Endothelial cell of umbilical vein (primary cell): ENCODE results near the gene TRIM7. TPM values are rescaled to one million over a fixed set of nuclear protein-coding genes. Genes with fewer than 3 reads are reported as not detected.

Experiments
- BruUV-seq: library from RNA; stranded (reverse); fragments of 400-500 nt; replicated peaks from 2 replicates; lab custom pipeline; 2021; lab: Mats Ljungman, UMichigan
- CTCF ChIA-PET: fragments of 300-600, 350-600 bp; sonication (Branson Sonifier 250); formaldehyde crosslinking; loops from one replicate; lab custom pipeline; 2021; ENCODE audit warnings: antibody characterized with exemption, inconsistent platforms; lab: Charles Lee
- POLR2A ChIA-PET: fragments of 300-600, 350-600 bp; sonication (Branson Sonifier 250); formaldehyde crosslinking; loops from one replicate; lab custom pipeline; 2021; ENCODE audit warnings: antibody characterized with exemption, inconsistent platforms; lab: Charles Lee
- DNase-seq: peaks from one replicate; pipeline ENCODE4 v3.0.0-alpha.2; 2011; ENCODE audit warnings: low read depth, low spot score
- FAIRE-seq: peaks from 2 replicates; lab custom pipeline; 2011; peaks lifted over from hg19 to GRCh38; lab: Jason Lieb, UNC
- H2AFZ ChIP-seq: 2 replicates; pipeline ENCODE4 v1.6.0; 2012; ENCODE audit warnings: low read depth, low read length, control low read depth, inconsistent platforms
- H3K27ac ChIP-seq: 2 replicates; pipeline ENCODE4 v1.5.1; 2011; ENCODE audit warnings: low read depth, mild to moderate bottlenecking, control low read depth, low read length, moderate library complexity; ENCODE audit not compliant: insufficient read depth
- H3K27me3 ChIP-seq, 2 experiments: 2 replicates each; pipeline versions ENCODE4 v1.6.0 to v1.6.1; 2011; ENCODE audit warnings: low read length in 2 of 2, mixed read lengths in 1 of 2; ENCODE audit not compliant: control insufficient read depth in 2 of 2, insufficient read depth in 2 of 2
- H3K36me3 ChIP-seq, 2 experiments: 2 replicates in 1 of 2; 3 replicates in 1 of 2; pipeline ENCODE4 v1.5.1; 2011; ENCODE audit warnings: low read length in 2 of 2, mild to moderate bottlenecking in 1 of 2, moderate library complexity in 1 of 2; ENCODE audit not compliant: control insufficient read depth in 2 of 2, insufficient read depth in 2 of 2; ENCODE audit errors: extremely low read depth in 1 of 2
- H3K4me1 ChIP-seq: 3 replicates; pipeline ENCODE4 v1.5.1; 2011; ENCODE audit warnings: mild to moderate bottlenecking, low read length; ENCODE audit not compliant: control insufficient read depth, insufficient read depth; ENCODE audit errors: extremely low read depth
- H3K4me2 ChIP-seq: 2 replicates; pipeline ENCODE4 v1.6.1; 2011; ENCODE audit warnings: low read length, control low read depth, mixed read lengths; ENCODE audit not compliant: insufficient read depth
- H3K4me3 ChIP-seq, 3 experiments: fragments of 200-600 bp in 1 of 3; sonication (generic), shearing (Covaris generic) in 1 of 3; replicated peaks in 1 of 3; 2 replicates each; pipeline ENCODE4 v1.5.1; 2011 to 2016; ENCODE audit warnings: control low read depth in 3 of 3, low read length in 3 of 3, mild to moderate bottlenecking in 2 of 3, inconsistent platforms in 1 of 3, low read depth in 1 of 3, moderate library complexity in 1 of 3; ENCODE audit not compliant: insufficient read depth in 1 of 3
- H3K79me2 ChIP-seq: 2 replicates; pipeline ENCODE4 v1.6.0; 2012; ENCODE audit warnings: low read length, inconsistent platforms; ENCODE audit not compliant: control insufficient read depth, insufficient read depth
- H3K9ac ChIP-seq: replicated peaks from 2 replicates; pipeline ENCODE3; 2011; ENCODE audit warnings: low read length, control low read depth; ENCODE audit not compliant: insufficient read depth; ENCODE audit errors: extremely low read depth
- H3K9me1 ChIP-seq: replicated peaks from 3 replicates; pipeline ENCODE4 v1.6.0; 2011; ENCODE audit warnings: mild to moderate bottlenecking, low read length; ENCODE audit not compliant: control insufficient read depth, insufficient read depth; ENCODE audit errors: extremely low read depth
- H3K9me3 ChIP-seq: replicated peaks from 2 replicates; pipeline ENCODE4 v1.5.1; 2012; ENCODE audit warnings: low read length, inconsistent platforms; ENCODE audit not compliant: control insufficient read depth, insufficient read depth
- H4K20me1 ChIP-seq: replicated peaks from 2 replicates; pipeline ENCODE3; 2011; ENCODE audit warnings: mild to moderate bottlenecking, low read length; ENCODE audit not compliant: control insufficient read depth, insufficient read depth; ENCODE audit errors: extremely low read depth
- CTCF ChIP-seq, 2 donors: IDR thresholded peaks; 1 replicate in 1 of 2; 2 replicates in 1 of 2; pipeline ENCODE4 v1.5.1; 2011; ENCODE audit warnings: low read length in 2 of 2, mild to moderate bottlenecking in 2 of 2, moderate library complexity in 2 of 2, control low read depth in 1 of 2, inconsistent platforms in 1 of 2, low read depth in 1 of 2; ENCODE audit not compliant: insufficient read depth in 1 of 2; ENCODE audit errors: extremely low read depth in 1 of 2
- EZH2 ChIP-seq: IDR thresholded peaks from 2 replicates; pipeline ENCODE4 v1.6.1; 2012; ENCODE audit warnings: borderline replicate concordance, low read depth, mild to moderate bottlenecking, moderate library complexity, low read length, inconsistent platforms; ENCODE audit not compliant: severe bottlenecking
- FOS ChIP-seq: IDR thresholded peaks from 2 replicates; pipeline ENCODE4 v1.6.1; 2011; ENCODE audit warnings: mild to moderate bottlenecking, low read length, moderate library complexity, borderline replicate concordance; ENCODE audit not compliant: insufficient read depth
- GATA2 ChIP-seq: IDR thresholded peaks from 2 replicates; pipeline ENCODE4 v1.7.0; 2011; ENCODE audit warnings: low read depth, mild to moderate bottlenecking, moderate library complexity, mixed read lengths, low read length; ENCODE audit not compliant: insufficient read length, insufficient read depth
- JUN ChIP-seq: IDR thresholded peaks from 2 replicates; pipeline ENCODE4 v1.6.1; 2011; ENCODE audit warnings: borderline replicate concordance, low read depth; ENCODE audit not compliant: insufficient read length, insufficient read depth
- MAX ChIP-seq: IDR thresholded peaks from 2 replicates; pipeline ENCODE4 v1.6.1; 2011; ENCODE audit not compliant: insufficient read depth, insufficient read length
- MYC ChIP-seq: IDR thresholded peaks from one replicate; pipeline ENCODE4 v1.6.1; 2011; ENCODE audit warnings: mild to moderate bottlenecking, low read depth, low read length
- POLR2AphosphoS5 ChIP-seq: IDR thresholded peaks from 2 replicates; pipeline ENCODE4 v1.6.1; 2012; ENCODE audit warnings: low read depth, mild to moderate bottlenecking, control low read depth, low read length, moderate library complexity; ENCODE audit not compliant: insufficient read depth
- dilution Hi-C: fragments of 300-500 bp; cut with MboI; formaldehyde crosslinking; loops from one replicate; pipeline ENCODE4 v1.15.0; 2019; ENCODE audit warnings: low sequenced_read_pairs; ENCODE audit not compliant: extremely low pct_ligation_motif_present
- intact Hi-C: fragments of 100-400 bp; cut with micrococcal nuclease; formaldehyde crosslinking; loops from one replicate; pipeline ENCODE4 v1.10.0; 2022
- polyA plus RNA-seq, 4 experiments: library from polyadenylated mRNA; depleted of rRNA in 3 of 4; stranded (reverse) in 3 of 4; unstranded in 1 of 4; fragments of >200 nt; gene quantifications; 2 replicates each; pipeline versions ENCODE4 v1.2.1 to v1.2.3, GENCODE V29; 2011 to 2012; ENCODE audit warnings: missing spikeins in 1 of 4
- total RNA-seq: library from RNA; stranded (reverse); gene quantifications from 2 replicates; pipeline ENCODE4 v1.2.3, GENCODE V29; 2021

The TRIM7 gene
- total and polyA plus RNA-seq, 2 donors (not counting 3 experiments of a cell fraction or from before 2014, with no cell fraction given) = 2.7 to 3.4 TPM

DNA sequence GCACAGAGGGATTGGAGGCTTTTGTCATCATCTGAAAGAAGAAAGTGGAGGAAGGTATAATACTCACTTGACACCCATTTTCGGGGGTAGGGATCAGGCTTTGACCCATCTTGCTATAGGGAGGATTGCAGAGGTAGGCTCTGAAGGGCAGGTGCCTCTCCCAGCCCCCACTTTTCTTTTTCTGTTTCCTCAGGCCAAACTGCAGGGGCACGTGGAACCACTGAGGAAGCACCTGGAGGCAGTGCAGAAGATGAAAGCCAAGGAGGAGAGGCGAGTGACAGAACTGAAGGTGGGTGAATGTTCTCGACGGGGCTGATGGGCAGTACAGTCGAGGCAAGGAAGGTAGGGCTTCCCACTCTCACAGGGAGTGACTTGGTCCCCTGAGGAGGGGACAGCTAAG is 25.6 kb upstream of the TRIM7 start:
- Histone ChIP-seq H3K36me3 (peaks cover under 1 to 20% of the 10 kb centered on the region in 2 experiments), H3K9me3 (no peaks in the 10 kb centered on the region), H3K9ac (no peak overlapping the region), H2AFZ (no peak overlapping the region), H3K9me1 (no peaks in the 10 kb centered on the region), H3K79me2 (peaks cover 1% of the 10 kb centered on the region), H3K4me3 (no peak overlapping the region), H3K27ac (no peak overlapping the region), H3K4me1 (peaks cover 2% of the 10 kb centered on the region), H3K27me3 (no peaks in the 10 kb centered on the region), H4K20me1 (no peaks in the 10 kb centered on the region), H3K4me2 (no peak overlapping the region)
- TF ChIP-seq JUN (no peak), CTCF (IDR thresholded peaks at IDR 0.05; ENCODE audit: extremely low read depth in 1 of 2, insufficient read depth in 1 of 2, low read depth in 1 of 2, low read length in 2 of 2) (no peak), MAX (no peak), MYC (no peak), EZH2 (no peak), POLR2AphosphoS5 (no peak), FOS (no peak), GATA2 (no peak)
- no peak for DNase-seq
- intact Hi-C loops = no loop called here
- CTCF ChIA-PET = no interaction called here
- no peak for FAIRE-seq
- dilution Hi-C loops = no loop called here
- POLR2A ChIA-PET = no interaction called here
- no TSS peak for BruUV-seq
